HCT116 (cell line): ENCODE data around the gene SMARCB1.

ENCODE experiments used
- CBX3 ChIP-seq: IDR thresholded peaks from 2 replicates; pipeline ENCODE4 v1.6.1; 2012; ENCODE audit warnings: low read depth
- EZH2phosphoT487 ChIP-seq: fragments of 200-600 bp; IDR thresholded peaks from 2 replicates; pipeline ENCODE4 v1.6.1; 2018; ENCODE audit warnings: antibody characterized with exemption, borderline replicate concordance
- POLR2AphosphoS5 ChIP-seq: IDR thresholded peaks from 2 replicates; pipeline ENCODE4 v1.6.1; 2011; ENCODE audit warnings: mild to moderate bottlenecking, low read depth, low read length, moderate library complexity
- TCF7L2 ChIP-seq: IDR thresholded peaks from 2 replicates; pipeline ENCODE4 v1.7.0; 2011; ENCODE audit warnings: borderline replicate concordance, inconsistent platforms; ENCODE audit not compliant: insufficient read depth, insufficient read length; ENCODE audit errors: extremely low read depth
- ZNF274 ChIP-seq: fragments of 200-500 bp; sonication (Bioruptor generic); IDR thresholded peaks from 2 replicates; pipeline ENCODE4 v1.6.1; 2014; ENCODE audit warnings: mild to moderate bottlenecking, low read depth, low read length, inconsistent platforms
- TF ChIP-seq, protein P1 (sequence below), 3 experiments: fragments of 200-600 bp in 1 of 3; sonication (generic) in 1 of 3; IDR thresholded peaks in 2 of 3; conservative IDR thresholded peaks in 1 of 3; 2 replicates each; pipeline ENCODE4 v1.5.1; 2012 to 2017; ENCODE audit warnings: low read depth in 2 of 3, low read length in 2 of 3, antibody characterized with exemption in 1 of 3, borderline replicate concordance in 1 of 3, control low read depth in 1 of 3, mild to moderate bottlenecking in 1 of 3, mixed read lengths in 1 of 3, mixed run types in 1 of 3, moderate library complexity in 1 of 3; ENCODE audit not compliant: insufficient read depth in 1 of 3

DNA sequence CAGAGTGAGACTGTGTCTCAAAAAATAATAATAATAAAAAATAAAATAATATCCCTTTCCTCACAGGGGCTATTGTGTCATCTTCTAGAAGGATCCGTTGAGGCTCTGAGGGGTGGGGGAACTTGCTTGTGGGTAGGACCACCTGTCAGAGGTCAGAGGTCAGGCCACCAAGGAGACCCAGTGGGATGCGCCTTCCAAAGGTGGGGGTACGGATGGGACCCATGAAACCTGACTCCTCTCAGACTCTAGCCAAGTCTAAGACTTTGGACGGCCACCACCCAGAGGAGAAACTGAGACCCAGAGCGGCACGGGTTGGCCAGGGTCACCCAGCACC, 14.5 kb upstream of the SMARCB1 start:
- no peak for TF ChIP-seq POLR2AphosphoS5
- no peak for TF ChIP-seq ZNF274
- TF ChIP-seq TCF7L2, result no peak
- TF ChIP-seq, protein P1, sequence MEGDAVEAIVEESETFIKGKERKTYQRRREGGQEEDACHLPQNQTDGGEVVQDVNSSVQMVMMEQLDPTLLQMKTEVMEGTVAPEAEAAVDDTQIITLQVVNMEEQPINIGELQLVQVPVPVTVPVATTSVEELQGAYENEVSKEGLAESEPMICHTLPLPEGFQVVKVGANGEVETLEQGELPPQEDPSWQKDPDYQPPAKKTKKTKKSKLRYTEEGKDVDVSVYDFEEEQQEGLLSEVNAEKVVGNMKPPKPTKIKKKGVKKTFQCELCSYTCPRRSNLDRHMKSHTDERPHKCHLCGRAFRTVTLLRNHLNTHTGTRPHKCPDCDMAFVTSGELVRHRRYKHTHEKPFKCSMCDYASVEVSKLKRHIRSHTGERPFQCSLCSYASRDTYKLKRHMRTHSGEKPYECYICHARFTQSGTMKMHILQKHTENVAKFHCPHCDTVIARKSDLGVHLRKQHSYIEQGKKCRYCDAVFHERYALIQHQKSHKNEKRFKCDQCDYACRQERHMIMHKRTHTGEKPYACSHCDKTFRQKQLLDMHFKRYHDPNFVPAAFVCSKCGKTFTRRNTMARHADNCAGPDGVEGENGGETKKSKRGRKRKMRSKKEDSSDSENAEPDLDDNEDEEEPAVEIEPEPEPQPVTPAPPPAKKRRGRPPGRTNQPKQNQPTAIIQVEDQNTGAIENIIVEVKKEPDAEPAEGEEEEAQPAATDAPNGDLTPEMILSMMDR (IDR thresholded peaks at IDR 0.05 in 2 of 3, conservative IDR thresholded peaks at IDR 0.05 in 1 of 3; ENCODE audit: borderline replicate concordance in 1 of 3, insufficient read depth in 1 of 3, low read depth in 2 of 3, low read length in 2 of 3), result no peak
- no peak for TF ChIP-seq CBX3
- no peak for TF ChIP-seq EZH2phosphoT487
